ENCODE measurements around the gene PRMT1. TPM values are rescaled to one million over a fixed set of nuclear protein-coding genes. Genes with fewer than 3 reads are reported as not detected.

Gene PRMT1
- total and polyA plus RNA-seq, 9 of the 15 experiments (the other 6 are each of a cell fraction or from before 2014, with no cell fraction given), result 13.3 to 464 (median 326) TPM

DNA sequence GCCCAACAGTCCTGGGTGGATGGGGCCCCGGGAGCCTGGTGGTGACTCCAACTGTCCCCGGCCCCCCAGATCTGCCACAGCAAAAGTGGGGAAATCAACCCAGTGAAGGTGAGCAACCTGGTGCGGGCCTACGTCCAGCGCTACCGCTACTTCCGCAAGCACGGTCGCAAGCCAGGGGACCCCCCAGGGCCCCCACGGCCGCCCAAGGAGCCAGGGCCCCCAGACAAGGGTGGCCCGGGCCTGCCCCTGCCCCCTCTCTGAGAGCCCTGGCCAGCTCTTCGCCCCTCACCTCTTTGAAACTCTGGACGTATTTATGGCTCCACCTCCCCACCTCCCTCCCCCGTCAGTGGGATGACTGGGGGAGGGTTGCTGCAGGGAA, 18.9 kb upstream of the PRMT1 start:
- Histone ChIP-seq H3K9me1 (ENCODE audit: control insufficient read depth, insufficient read depth, low read length) (peaks cover 2% of the 10 kb centered on the region), H3K9ac (ENCODE audit: insufficient read depth in 1 of 2, low read depth in 2 of 2, low read length in 2 of 2) (peak overlapping the region in 1 of 2 experiments; percentile 74; a peak in 2 of 4 replicates), H3K4me1 (replicated peaks in 1 of 2; ENCODE audit: control insufficient read depth in 2 of 2, insufficient read depth in 2 of 2, low read length in 2 of 2) (peaks cover 0 to 22% of the 10 kb centered on the region in 2 experiments; a peak in 2 of 5 replicates), H3K27me3 (ENCODE audit: control insufficient read depth in 2 of 2, insufficient read depth in 2 of 2, low read length in 2 of 2) (no peaks in the 10 kb centered on the region), H3K4me2 (ENCODE audit: insufficient read depth, low read length) (no peak overlapping the region), H3K27ac (ENCODE audit: extremely low read depth, low read depth, low read length) (no peak overlapping the region), H4K20me1 (replicated peaks; ENCODE audit: control insufficient read depth, insufficient read depth, low read length) (0 out of 2 replicates have a peak, but pooled peaks cover 14% of the 10 kb centered on the region), H3K9me3 (replicated peaks; ENCODE audit: control insufficient read depth, insufficient read depth, low read depth, low read length) (0 out of 2 replicates have a peak, but pooled peaks cover 2% of the 10 kb centered on the region), H3K4me3 (no peak overlapping the region), H2AFZ (ENCODE audit: low read depth, low read length) (no peak overlapping the region), H3K79me2 (ENCODE audit: control insufficient read depth, insufficient read depth, low read length) (peaks cover 1% of the 10 kb centered on the region; the same call in 2 of the 3 replicates), H3K36me3 (ENCODE audit: control insufficient read depth, insufficient read depth, low read length) (peaks cover 94% of the 10 kb centered on the region; the same call in 2 of the 3 replicates)
- TSS peak; percentile 48 for BruUV-seq (replicated peaks)
- ChIA-PET POLR2A (interaction anchor here (0.6 to 4.8 kb wide), 5 partner anchors 8 to 202 kb away, joined by 3 to 28 read pairs (median 6); partner anchors contain the start of genes BCL2L12, IRF3, RRAS and SCAF1), CTCF (ENCODE audit: low intra/inter-chr PET ratio) (no interaction called here)
- WGBS (ENCODE audit: insufficient coverage, low coverage, missing lambda C conversion rate), result 85% methylated on average over 12 of the region's 15 CpGs
- in situ Hi-C loops (cut with MboI), result no loop called here
- no peak for DNase-seq (ENCODE audit: extremely low read depth in 1 of 4, low spot score in 3 of 4)
- FAIRE-seq, result no peak
- intact Hi-C loops (cut with micrococcal nuclease), result no loop called here
- ATAC-seq, result no peak
- TF ChIP-seq SAFB2 (IDR thresholded peaks at IDR 0.05; ENCODE audit: borderline replicate concordance, low read depth, low read length, severe bottlenecking), result no peak
- TF ChIP-seq RBM22 (IDR thresholded peaks at IDR 0.05; ENCODE audit: low read depth, low read length, poor library complexity, severe bottlenecking), result peak; percentile 52
- TF ChIP-seq POLR2G (IDR thresholded peaks at IDR 0.05; ENCODE audit: low read depth, low read length), result peak; percentile 57; the same call in 1 of the 2 replicates
